GDM1 (cell line): ENCODE results near the gene DUS2.

ENCODE experiments used
- DNase-seq: peaks from one replicate; lab custom pipeline; 2025; lab: John Stamatoyannopoulos, UW

Gene DUS2

GRCh38 chr16:68128577-68129305 lies 105.7 kb downstream of the DUS2 start:
- DNase-seq: no peak
